ENCODE results near the gene NRXN2.

NRXN2 gene

GRCh38 chr11:64577202-64577601 is 145.8 kb downstream of the NRXN2 start:
- TF ChIP-seq TEAD4 (IDR thresholded peaks at IDR 0.05) = no peak
- no peak for TF ChIP-seq USF1 (IDR thresholded peaks at IDR 0.05)
- no peak for TF ChIP-seq CEBPB (IDR thresholded peaks at IDR 0.05)
- no peak for TF ChIP-seq TCF12 (IDR thresholded peaks at IDR 0.05; ENCODE audit: low read depth)
- TF ChIP-seq EGR1 (IDR thresholded peaks at IDR 0.05) = no peak

GRCh38 chr11:64572143-64572542 is 150.9 kb downstream of the NRXN2 start:
- TF ChIP-seq FOXM1 (IDR thresholded peaks at IDR 0.05; ENCODE audit: borderline replicate concordance, low read depth) = no peak
- no peak for TF ChIP-seq YY1 (IDR thresholded peaks at IDR 0.05; ENCODE audit: low read depth)
- TF ChIP-seq ZBTB7A (IDR thresholded peaks at IDR 0.05; ENCODE audit: low read depth) = no peak
- TF ChIP-seq TCF12 (IDR thresholded peaks at IDR 0.05; ENCODE audit: low read depth) = no peak
- TF ChIP-seq REST (IDR thresholded peaks at IDR 0.05; ENCODE audit: low read depth) = no peak
- TF ChIP-seq TEAD4 (IDR thresholded peaks at IDR 0.05) = no peak
- no peak for TF ChIP-seq NFIC (IDR thresholded peaks at IDR 0.05)
- no peak for TF ChIP-seq CREB1 (IDR thresholded peaks at IDR 0.05; ENCODE audit: low read depth)
- no peak for TF ChIP-seq RAD21 (IDR thresholded peaks at IDR 0.05; ENCODE audit: low read depth)
- no peak for TF ChIP-seq USF1 (IDR thresholded peaks at IDR 0.05)
- TF ChIP-seq CEBPB (IDR thresholded peaks at IDR 0.05) = no peak
- TF ChIP-seq EP300 (IDR thresholded peaks at IDR 0.05; ENCODE audit: borderline replicate concordance) = no peak
- TF ChIP-seq EGR1 (IDR thresholded peaks at IDR 0.05) = no peak
- TF ChIP-seq TAF1 (IDR thresholded peaks at IDR 0.05; ENCODE audit: low read depth) = no peak
- TF ChIP-seq MAX (IDR thresholded peaks at IDR 0.05) = no peak

GRCh38 chr11:64571410-64572091 is 151.4 kb downstream of the NRXN2 start:
- TF ChIP-seq MAX (IDR thresholded peaks at IDR 0.05) (no peak), EP300 (IDR thresholded peaks at IDR 0.05; ENCODE audit: borderline replicate concordance) (no peak), CREB1 (IDR thresholded peaks at IDR 0.05; ENCODE audit: low read depth) (no peak), USF1 (IDR thresholded peaks at IDR 0.05) (peak; percentile 48)

GRCh38 chr11:64571050-64571409 is 152.0 kb downstream of the NRXN2 start:
- TF ChIP-seq TCF12 (IDR thresholded peaks at IDR 0.05; ENCODE audit: low read depth) = no peak
- TF ChIP-seq TEAD4 (IDR thresholded peaks at IDR 0.05) = no peak
- TF ChIP-seq EP300 (IDR thresholded peaks at IDR 0.05; ENCODE audit: borderline replicate concordance) = no peak
- TF ChIP-seq ZBTB7A (IDR thresholded peaks at IDR 0.05; ENCODE audit: low read depth) = no peak
- no peak for TF ChIP-seq FOXM1 (IDR thresholded peaks at IDR 0.05; ENCODE audit: borderline replicate concordance, low read depth)
- TF ChIP-seq TAF1 (IDR thresholded peaks at IDR 0.05; ENCODE audit: low read depth) = no peak
- TF ChIP-seq REST (IDR thresholded peaks at IDR 0.05; ENCODE audit: low read depth) = no peak
- TF ChIP-seq USF1 (IDR thresholded peaks at IDR 0.05) = no peak
- TF ChIP-seq CREB1 (IDR thresholded peaks at IDR 0.05; ENCODE audit: low read depth) = no peak

- TF ChIP-seq REST (IDR thresholded peaks at IDR 0.05; ENCODE audit: low read depth) (no peak), USF1 (IDR thresholded peaks at IDR 0.05) (no peak), ZBTB7A (IDR thresholded peaks at IDR 0.05; ENCODE audit: low read depth) (no peak), EP300 (IDR thresholded peaks at IDR 0.05; ENCODE audit: borderline replicate concordance) (no peak), NFIC (IDR thresholded peaks at IDR 0.05) (no peak), TAF1 (IDR thresholded peaks at IDR 0.05; ENCODE audit: low read depth) (no peak), FOXM1 (IDR thresholded peaks at IDR 0.05; ENCODE audit: borderline replicate concordance, low read depth) (no peak)
Observed at GRCh38 chr11:64570341-64570740, 152.7 kb downstream of the NRXN2 start.

All from Ishikawa (cell line).